ENCODE measurements around the gene HDAC6.

HDAC6 gene

DNA sequence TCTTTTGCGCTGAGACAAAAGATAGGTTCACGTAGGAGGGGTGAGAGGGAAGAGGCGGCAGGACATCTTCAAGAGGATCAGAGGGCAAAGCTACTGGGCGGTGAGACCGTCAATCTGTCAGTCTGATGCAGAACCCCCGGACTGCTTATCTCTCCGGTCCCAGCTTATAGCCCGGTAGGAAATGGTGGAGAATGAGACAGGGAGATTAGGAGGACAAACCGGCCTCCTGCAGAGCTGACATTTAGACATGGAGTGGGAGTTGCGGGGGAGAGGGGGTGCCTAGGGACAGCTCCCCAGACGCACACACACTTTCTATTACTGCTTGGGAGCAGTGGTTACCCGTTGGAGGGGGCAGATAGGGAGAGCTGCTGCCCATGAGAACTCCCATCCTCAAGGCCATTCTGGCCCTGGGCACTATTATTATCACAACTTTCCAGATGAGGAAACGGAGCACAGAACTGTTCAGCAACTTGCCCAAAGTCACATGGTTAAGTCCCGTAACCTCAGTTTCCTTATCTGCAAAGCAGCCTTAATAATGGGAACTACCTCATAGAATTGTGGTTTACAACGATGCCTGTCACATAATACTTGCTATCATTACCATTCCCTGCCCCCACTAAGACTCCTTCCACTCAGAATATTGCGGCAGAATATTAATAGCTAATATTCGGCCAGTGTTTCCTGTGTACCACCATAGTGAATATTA, 1.1 kb upstream of the HDAC6 start:
- H3K27me3 ChIP-seq (ENCODE audit: control insufficient read depth in 5 of 5, insufficient read depth in 4 of 5, low read length in 5 of 5) = peaks cover 0 to 13% (median 4%) of the 10 kb centered on the region in 5 donors
- H3K36me3 ChIP-seq (ENCODE audit: control insufficient read depth in 5 of 5, insufficient read depth in 5 of 5, low read length in 5 of 5) = peaks cover 0 to 10% (median 8%) of the 10 kb centered on the region in 5 donors
- peak overlapping the region; percentile 51 for H3K27ac ChIP-seq (ENCODE audit: low read depth, low read length)
- peaks cover 0 to 16% (median 11%) of the 10 kb centered on the region in 5 donors for H3K4me1 ChIP-seq (ENCODE audit: control insufficient read depth in 5 of 5, insufficient read depth in 5 of 5, low read length in 5 of 5)
- H3K4me3 ChIP-seq (ENCODE audit: low read depth in 1 of 5, low read length in 5 of 5) = peak overlapping the region; percentile 64 to 84 (median 73)
- H3K9me3 ChIP-seq (ENCODE audit: control insufficient read depth in 5 of 5, low read length in 5 of 5) = no peaks in the 10 kb centered on the region
- H3K9ac ChIP-seq (ENCODE audit: low read length in 5 of 5) = peak overlapping the region in 3 of 5 donors; percentile 41 to 75 (median 46)

DNA sequence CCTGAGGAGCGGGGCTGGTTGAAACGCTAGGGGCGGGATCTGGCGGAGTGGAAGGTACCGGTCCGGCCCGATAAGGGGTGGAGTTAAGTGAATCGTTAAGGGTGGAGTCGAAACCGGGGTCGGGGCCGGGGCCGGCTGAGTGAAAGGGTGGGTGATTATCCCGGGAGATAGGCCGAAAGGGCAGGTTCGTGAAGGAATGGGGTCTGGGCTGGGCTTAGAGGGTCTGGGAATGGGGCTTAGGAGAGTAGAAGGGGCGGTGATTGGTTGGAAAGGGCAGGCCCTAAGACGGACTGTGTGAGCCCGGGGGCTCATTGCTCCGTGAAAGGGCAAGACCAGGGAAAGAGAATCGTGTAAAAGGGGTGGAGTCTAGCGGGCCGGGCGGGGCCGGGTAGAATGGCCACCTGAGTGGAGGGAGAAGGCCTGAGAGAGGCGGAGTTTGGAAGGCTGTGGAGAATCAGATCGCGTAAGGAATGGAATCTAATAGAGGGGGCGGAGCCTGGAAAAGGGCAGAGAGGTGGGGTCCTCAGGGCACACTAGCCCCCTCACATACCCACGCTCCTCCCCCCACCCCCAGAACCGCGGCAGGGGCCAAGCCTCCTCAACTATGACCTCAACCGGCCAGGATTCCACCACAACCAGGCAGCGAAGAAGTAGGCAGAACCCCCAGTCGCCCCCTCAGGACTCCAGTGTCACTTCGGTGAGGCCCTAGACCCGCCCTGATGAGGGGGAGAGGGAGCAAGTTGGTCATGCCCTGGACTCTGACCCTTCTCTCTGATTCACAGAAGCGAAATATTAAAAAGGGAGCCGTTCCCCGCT, 430 bp downstream of the HDAC6 start:
- H3K4me3 ChIP-seq (ENCODE audit: low read depth in 1 of 5, low read length in 5 of 5) = peak overlapping the region; percentile 60 to 83 (median 72)
- H3K9me3 ChIP-seq (ENCODE audit: control insufficient read depth in 5 of 5, low read length in 5 of 5) = no peaks in the 10 kb centered on the region
- peaks cover 0 to 9% (median 3%) of the 10 kb centered on the region in 5 donors for H3K27me3 ChIP-seq (ENCODE audit: control insufficient read depth in 5 of 5, insufficient read depth in 4 of 5, low read length in 5 of 5)
- peak overlapping the region in 4 of 5 donors; percentile 63 to 86 (median 84) for H3K9ac ChIP-seq (ENCODE audit: low read length in 5 of 5)
- peak overlapping the region; percentile 90 for H3K27ac ChIP-seq (ENCODE audit: low read depth, low read length)
- H3K4me1 ChIP-seq (ENCODE audit: control insufficient read depth in 5 of 5, insufficient read depth in 5 of 5, low read length in 5 of 5) = peaks cover 0 to 16% (median 11%) of the 10 kb centered on the region in 5 donors
- peaks cover 5 to 20% (median 11%) of the 10 kb centered on the region in 5 donors for H3K36me3 ChIP-seq (ENCODE audit: control insufficient read depth in 5 of 5, insufficient read depth in 5 of 5, low read length in 5 of 5)

DNA sequence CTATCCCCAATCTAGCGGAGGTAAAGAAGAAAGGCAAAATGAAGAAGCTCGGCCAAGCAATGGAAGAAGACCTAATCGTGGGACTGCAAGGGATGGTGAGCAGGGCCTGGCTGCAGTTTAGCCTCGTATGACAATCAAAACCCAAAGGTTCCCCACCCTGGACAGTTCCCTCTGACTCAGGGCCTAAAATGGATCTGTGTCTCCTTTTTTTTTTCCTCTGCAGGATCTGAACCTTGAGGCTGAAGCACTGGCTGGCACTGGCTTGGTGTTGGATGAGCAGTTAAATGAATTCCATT, 986 bp downstream of the HDAC6 start:
- Histone ChIP-seq H3K36me3 (ENCODE audit: control insufficient read depth in 5 of 5, insufficient read depth in 5 of 5, low read length in 5 of 5) (peaks cover 5 to 22% (median 13%) of the 10 kb centered on the region in 5 donors), H3K4me1 (ENCODE audit: control insufficient read depth in 5 of 5, insufficient read depth in 5 of 5, low read length in 5 of 5) (peaks cover 0 to 16% (median 11%) of the 10 kb centered on the region in 5 donors), H3K4me3 (ENCODE audit: low read depth in 1 of 5, low read length in 5 of 5) (peak overlapping the region; percentile 10 to 83 (median 72)), H3K9ac (ENCODE audit: low read length in 5 of 5) (peak overlapping the region in 2 of 5 donors; percentile 63 to 86), H3K27ac (ENCODE audit: low read depth, low read length) (peak overlapping the region; percentile 90), H3K9me3 (ENCODE audit: control insufficient read depth in 5 of 5, low read length in 5 of 5) (no peaks in the 10 kb centered on the region), H3K27me3 (ENCODE audit: control insufficient read depth in 5 of 5, insufficient read depth in 4 of 5, low read length in 5 of 5) (peaks cover 0 to 6% (median 3%) of the 10 kb centered on the region in 5 donors)

DNA sequence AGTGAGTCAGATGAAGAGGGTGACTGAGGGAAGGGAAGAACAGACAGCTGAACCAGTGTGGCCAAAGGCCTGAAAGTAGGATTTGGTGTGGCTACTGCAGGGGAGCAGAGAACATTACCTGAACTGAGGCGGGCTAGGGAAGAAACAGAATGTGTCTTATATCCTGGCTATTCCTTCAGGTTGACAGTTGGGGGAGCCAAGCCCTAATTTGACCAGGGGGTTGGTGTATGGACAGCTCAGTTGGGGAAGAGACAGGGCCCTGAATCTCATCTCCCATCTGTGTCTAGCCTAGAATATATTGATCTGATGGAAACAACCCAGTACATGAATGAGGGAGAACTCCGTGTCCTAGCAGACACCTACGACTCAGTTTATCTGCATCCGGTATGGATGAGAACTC, 4.2 kb downstream of the HDAC6 start:
- no peak overlapping the region for H3K4me3 ChIP-seq (ENCODE audit: low read depth in 1 of 5, low read length in 5 of 5)
- H3K27ac ChIP-seq (ENCODE audit: low read depth, low read length) = no peak overlapping the region
- H3K36me3 ChIP-seq (ENCODE audit: control insufficient read depth in 5 of 5, insufficient read depth in 5 of 5, low read length in 5 of 5) = peaks cover 12 to 32% (median 17%) of the 10 kb centered on the region in 5 donors
- peaks cover 0 to 9% (median 5%) of the 10 kb centered on the region in 5 donors for H3K4me1 ChIP-seq (ENCODE audit: control insufficient read depth in 5 of 5, insufficient read depth in 5 of 5, low read length in 5 of 5)
- peaks cover 0 to 6% (median 3%) of the 10 kb centered on the region in 5 donors for H3K27me3 ChIP-seq (ENCODE audit: control insufficient read depth in 5 of 5, insufficient read depth in 4 of 5, low read length in 5 of 5)
- H3K9me3 ChIP-seq (ENCODE audit: control insufficient read depth in 5 of 5, low read length in 5 of 5) = no peaks in the 10 kb centered on the region
- H3K9ac ChIP-seq (ENCODE audit: low read length in 5 of 5) = no peak overlapping the region

DNA sequence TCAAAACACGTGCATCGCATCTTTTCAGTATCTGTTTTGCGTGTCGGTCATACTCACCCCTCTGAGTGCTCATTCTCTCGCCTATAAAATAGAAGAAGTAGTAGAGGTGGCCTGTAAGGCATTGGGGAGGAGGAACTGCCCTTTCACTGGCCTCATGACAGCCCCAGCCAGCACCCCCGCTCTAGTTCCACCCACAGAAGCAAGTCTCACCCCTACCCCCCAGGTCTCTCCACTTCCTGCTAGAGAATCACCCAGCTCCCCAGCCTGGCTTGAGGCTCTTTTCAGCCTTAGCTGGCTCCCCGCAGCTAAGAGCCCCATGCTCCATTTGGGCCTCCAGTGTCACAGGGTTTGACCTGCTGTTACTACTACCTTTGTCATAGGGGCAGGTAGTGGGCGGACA, 11.8 kb downstream of the HDAC6 start:
- H3K27me3 ChIP-seq (ENCODE audit: control insufficient read depth in 5 of 5, insufficient read depth in 4 of 5, low read length in 5 of 5) = peaks cover 0 to 7% (median 4%) of the 10 kb centered on the region in 5 donors
- H3K4me1 ChIP-seq (ENCODE audit: control insufficient read depth in 5 of 5, insufficient read depth in 5 of 5, low read length in 5 of 5) = no peaks in the 10 kb centered on the region

DNA sequence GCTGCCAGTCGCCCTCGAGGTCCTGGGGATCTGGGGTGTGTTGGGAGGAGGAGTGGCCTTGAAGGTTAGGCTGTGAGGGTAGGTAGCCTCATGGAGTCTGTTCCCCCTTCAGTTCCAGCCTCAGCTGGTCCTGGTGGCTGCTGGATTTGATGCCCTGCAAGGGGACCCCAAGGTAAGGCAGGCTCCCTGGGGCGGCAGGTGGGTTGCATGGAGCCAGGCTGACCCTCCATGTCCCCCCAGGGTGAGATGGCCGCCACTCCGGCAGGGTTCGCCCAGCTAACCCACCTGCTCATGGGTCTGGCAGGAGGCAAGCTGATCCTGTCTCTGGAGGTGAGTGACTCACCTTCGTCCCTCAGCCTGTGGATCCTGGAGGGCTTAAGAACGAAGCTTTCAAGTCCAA, 12.9 kb downstream of the HDAC6 start:
- H3K9me3 ChIP-seq (ENCODE audit: control insufficient read depth in 5 of 5, low read length in 5 of 5) = no peaks in the 10 kb centered on the region
- H3K4me1 ChIP-seq (ENCODE audit: control insufficient read depth in 5 of 5, insufficient read depth in 5 of 5, low read length in 5 of 5) = no peaks in the 10 kb centered on the region
- H3K27me3 ChIP-seq (ENCODE audit: control insufficient read depth in 5 of 5, insufficient read depth in 4 of 5, low read length in 5 of 5) = peaks cover 0 to 7% (median 4%) of the 10 kb centered on the region in 5 donors
- no peak overlapping the region for H3K4me3 ChIP-seq (ENCODE audit: low read depth in 1 of 5, low read length in 5 of 5)
- H3K9ac ChIP-seq (ENCODE audit: low read length in 5 of 5) = no peak overlapping the region
- peaks cover 0 to 54% (median 39%) of the 10 kb centered on the region in 5 donors for H3K36me3 ChIP-seq (ENCODE audit: control insufficient read depth in 5 of 5, insufficient read depth in 5 of 5, low read length in 5 of 5)
- no peak overlapping the region for H3K27ac ChIP-seq (ENCODE audit: low read depth, low read length)

More for the DNA sequence above, 11.8 kb downstream of the HDAC6 start:
- H3K36me3 ChIP-seq (ENCODE audit: control insufficient read depth in 5 of 5, insufficient read depth in 5 of 5, low read length in 5 of 5) = peaks cover 4 to 48% (median 39%) of the 10 kb centered on the region in 5 donors
- H3K9me3 ChIP-seq (ENCODE audit: control insufficient read depth in 5 of 5, low read length in 5 of 5) = no peaks in the 10 kb centered on the region
- H3K27ac ChIP-seq (ENCODE audit: low read depth, low read length) = no peak overlapping the region
- H3K4me3 ChIP-seq (ENCODE audit: low read depth in 1 of 5, low read length in 5 of 5) = no peak overlapping the region
- H3K9ac ChIP-seq (ENCODE audit: low read length in 5 of 5) = no peak overlapping the region

DNA sequence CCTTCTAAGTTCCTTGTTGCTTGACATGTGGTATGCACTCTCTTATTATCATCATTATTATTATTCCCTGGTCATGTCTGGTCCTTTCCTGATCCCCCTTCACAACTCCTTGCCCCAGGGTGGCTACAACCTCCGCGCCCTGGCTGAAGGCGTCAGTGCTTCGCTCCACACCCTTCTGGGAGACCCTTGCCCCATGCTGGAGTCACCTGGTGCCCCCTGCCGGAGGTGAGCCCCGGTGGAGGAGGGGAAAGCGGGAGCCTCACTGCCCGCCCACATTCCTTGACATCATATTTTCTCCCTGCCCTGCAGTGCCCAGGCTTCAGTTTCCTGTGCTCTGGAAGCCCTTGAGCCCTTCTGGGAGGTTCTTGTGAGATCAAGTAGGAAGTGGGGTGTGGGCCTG, 13.4 kb downstream of the HDAC6 start:
- peaks cover 0 to 60% (median 42%) of the 10 kb centered on the region in 5 donors for H3K36me3 ChIP-seq (ENCODE audit: control insufficient read depth in 5 of 5, insufficient read depth in 5 of 5, low read length in 5 of 5)
- H3K27me3 ChIP-seq (ENCODE audit: control insufficient read depth in 5 of 5, insufficient read depth in 4 of 5, low read length in 5 of 5) = peaks cover 0 to 8% (median 4%) of the 10 kb centered on the region in 5 donors
- H3K9me3 ChIP-seq (ENCODE audit: control insufficient read depth in 5 of 5, low read length in 5 of 5) = no peaks in the 10 kb centered on the region
- no peak overlapping the region for H3K4me3 ChIP-seq (ENCODE audit: low read depth in 1 of 5, low read length in 5 of 5)
- H3K9ac ChIP-seq (ENCODE audit: low read length in 5 of 5) = no peak overlapping the region
- no peaks in the 10 kb centered on the region for H3K4me1 ChIP-seq (ENCODE audit: control insufficient read depth in 5 of 5, insufficient read depth in 5 of 5, low read length in 5 of 5)
- no peak overlapping the region for H3K27ac ChIP-seq (ENCODE audit: low read depth, low read length)

DNA sequence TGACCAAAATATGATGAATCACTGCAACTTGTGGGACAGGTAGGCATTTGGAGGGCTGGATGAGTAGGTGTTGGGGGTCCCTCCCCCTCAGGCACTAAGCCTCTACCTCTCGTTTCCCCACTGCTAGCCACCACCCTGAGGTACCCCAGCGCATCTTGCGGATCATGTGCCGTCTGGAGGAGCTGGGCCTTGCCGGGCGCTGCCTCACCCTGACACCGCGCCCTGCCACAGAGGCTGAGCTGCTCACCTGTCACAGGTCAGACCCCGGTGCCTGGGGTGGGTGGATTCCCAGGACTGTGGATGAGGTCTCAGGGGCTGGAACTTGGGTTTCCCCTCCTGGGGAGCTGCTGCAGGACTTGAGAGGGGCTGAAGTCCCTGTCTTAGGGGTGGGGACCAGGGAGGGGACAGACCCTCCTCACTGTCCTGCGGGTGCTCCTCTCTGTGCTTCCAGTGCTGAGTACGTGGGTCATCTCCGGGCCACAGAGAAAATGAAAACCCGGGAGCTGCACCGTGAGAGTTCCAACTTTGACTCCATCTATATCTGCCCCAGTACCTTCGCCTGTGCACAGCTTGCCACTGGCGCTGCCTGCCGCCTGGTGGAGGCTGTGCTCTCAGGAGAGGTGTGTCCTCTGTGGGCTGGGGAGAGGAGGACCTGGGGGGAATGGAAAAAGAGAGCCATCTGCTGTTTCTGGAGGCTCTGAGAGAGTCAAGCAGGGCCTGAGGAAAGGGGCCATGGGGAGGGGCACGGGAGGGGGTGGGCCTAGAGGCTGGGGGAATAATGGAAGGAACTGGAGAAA, 14.3 kb downstream of the HDAC6 start:
- H3K9me3 ChIP-seq (ENCODE audit: control insufficient read depth in 5 of 5, low read length in 5 of 5) = no peaks in the 10 kb centered on the region
- no peak overlapping the region for H3K4me3 ChIP-seq (ENCODE audit: low read depth in 1 of 5, low read length in 5 of 5)
- peaks cover 0 to 11% (median 6%) of the 10 kb centered on the region in 5 donors for H3K27me3 ChIP-seq (ENCODE audit: control insufficient read depth in 5 of 5, insufficient read depth in 4 of 5, low read length in 5 of 5)
- H3K36me3 ChIP-seq (ENCODE audit: control insufficient read depth in 5 of 5, insufficient read depth in 5 of 5, low read length in 5 of 5) = peaks cover 0 to 60% (median 44%) of the 10 kb centered on the region in 5 donors
- no peak overlapping the region for H3K27ac ChIP-seq (ENCODE audit: low read depth, low read length)
- no peak overlapping the region for H3K9ac ChIP-seq (ENCODE audit: low read length in 5 of 5)
- H3K4me1 ChIP-seq (ENCODE audit: control insufficient read depth in 5 of 5, insufficient read depth in 5 of 5, low read length in 5 of 5) = no peaks in the 10 kb centered on the region

DNA sequence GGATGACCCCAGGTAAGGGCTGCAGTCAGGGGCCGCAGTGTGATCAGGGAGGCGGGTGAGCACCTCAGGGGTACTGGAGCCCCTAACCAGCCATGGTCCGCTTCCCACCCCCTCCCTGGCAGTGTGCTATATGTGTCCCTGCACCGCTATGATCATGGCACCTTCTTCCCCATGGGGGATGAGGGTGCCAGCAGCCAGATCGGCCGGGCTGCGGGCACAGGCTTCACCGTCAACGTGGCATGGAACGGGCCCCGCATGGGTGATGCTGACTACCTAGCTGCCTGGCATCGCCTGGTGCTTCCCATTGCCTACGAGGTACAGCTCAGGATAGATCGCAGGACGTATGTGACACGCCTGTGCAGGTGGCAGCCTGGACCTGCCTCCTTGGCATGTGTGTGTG, 16.2 kb downstream of the HDAC6 start:
- Histone ChIP-seq H3K9me3 (ENCODE audit: control insufficient read depth in 5 of 5, low read length in 5 of 5) (no peaks in the 10 kb centered on the region), H3K4me1 (ENCODE audit: control insufficient read depth in 5 of 5, insufficient read depth in 5 of 5, low read length in 5 of 5) (no peaks in the 10 kb centered on the region), H3K4me3 (ENCODE audit: low read depth in 1 of 5, low read length in 5 of 5) (no peak overlapping the region), H3K27me3 (ENCODE audit: control insufficient read depth in 5 of 5, insufficient read depth in 4 of 5, low read length in 5 of 5) (peaks cover 0 to 15% (median 11%) of the 10 kb centered on the region in 5 donors), H3K9ac (ENCODE audit: low read length in 5 of 5) (no peak overlapping the region), H3K27ac (ENCODE audit: low read depth, low read length) (no peak overlapping the region), H3K36me3 (ENCODE audit: control insufficient read depth in 5 of 5, insufficient read depth in 5 of 5, low read length in 5 of 5) (peaks cover 0 to 67% (median 47%) of the 10 kb centered on the region in 5 donors)

Measured in subcutaneous abdominal adipose tissue (tissue), 5 donors.